ENCODE measurements around the gene PITHD1.

DNA sequence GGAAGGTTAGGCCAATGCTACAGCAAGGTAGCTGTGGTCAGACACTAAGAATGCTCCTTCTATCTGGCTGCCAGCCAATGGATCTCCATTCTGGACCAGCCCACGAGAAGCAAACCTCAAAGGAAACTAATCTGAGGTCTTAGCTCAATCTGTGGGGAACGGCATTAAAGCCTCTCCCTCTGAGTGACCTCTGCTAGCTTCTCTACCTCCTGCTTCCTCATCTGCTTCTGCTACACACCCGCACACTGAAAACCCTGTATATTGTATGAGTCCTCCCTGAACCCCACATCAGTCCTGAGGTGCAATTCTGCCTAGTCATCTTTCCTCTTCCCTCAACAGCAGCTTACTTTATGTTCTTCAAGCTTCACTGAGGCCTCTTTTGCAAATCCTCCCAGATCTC, 29.2 kb downstream of the PITHD1 start:
- TF ChIP-seq CTCF (IDR thresholded peaks at IDR 0.05) (no peak), POLR2AphosphoS5 (IDR thresholded peaks at IDR 0.05) (no peak), EP300 (IDR thresholded peaks at IDR 0.05) (no peak)

Data from upper lobe of left lung (tissue), 4 donors.